OCI-LY3 (cell line): ENCODE measurements around the gene SMPX.

Experiments used
- H2AFZ ChIP-seq: fragments of 200-600, 300-600 bp; shearing (Covaris generic); 2 replicates; pipeline ENCODE4 v1.6.0; 2014; ENCODE audit warnings: antibody characterized with exemption, low read depth, low read length
- H3K27ac ChIP-seq: fragments of 200-600, 300-600 bp; sonication (generic); 2 replicates; pipeline ENCODE4 v1.5.1; 2014; ENCODE audit warnings: mild to moderate bottlenecking, low read length, moderate library complexity, mixed read lengths
- H3K27me3 ChIP-seq: fragments of 200-600, 300-600 bp; sonication (generic); 2 replicates; pipeline ENCODE4 v1.6.1; 2014; ENCODE audit warnings: low read depth, low read length, mixed read lengths
- H3K36me3 ChIP-seq: fragments of 200-600, 300-600 bp; sonication (generic); replicated peaks from 2 replicates; pipeline ENCODE3; 2014; ENCODE audit warnings: low read depth, low read length, mixed read lengths
- H3K4me1 ChIP-seq: fragments of 300-600, 200-600 bp; sonication (generic); 2 replicates; pipeline ENCODE4 v1.6.1; 2014; ENCODE audit warnings: low read length, mixed read lengths
- H3K4me2 ChIP-seq: fragments of 200-600, 300-600 bp; sonication (generic); 2 replicates; pipeline ENCODE4 v1.6.1; 2014; ENCODE audit warnings: low read length, mixed read lengths
- H3K4me3 ChIP-seq: fragments of 300-600, 200-600 bp; sonication (generic); 2 replicates; pipeline ENCODE4 v1.5.1; 2014; ENCODE audit warnings: antibody characterized with exemption, mild to moderate bottlenecking, low read length, moderate library complexity
- H3K79me2 ChIP-seq: fragments of 300-600, 200-600 bp; shearing (Covaris generic); 2 replicates; pipeline ENCODE4 v1.6.1; 2014; ENCODE audit warnings: mild to moderate bottlenecking, low read length, mixed read lengths
- H3K9ac ChIP-seq: fragments of 300-600, 200-600 bp; shearing (Covaris generic); 2 replicates; pipeline ENCODE4 v1.6.0; 2014; ENCODE audit warnings: mild to moderate bottlenecking, low read length, moderate library complexity
- H3K9me3 ChIP-seq: fragments of 200-600, 300-600 bp; shearing (Covaris generic); 2 replicates; pipeline ENCODE4 v1.6.1; 2014; ENCODE audit warnings: low read length, mixed read lengths; ENCODE audit not compliant: insufficient read depth
- H4K20me1 ChIP-seq: fragments of 200-600, 300-600 bp; sonication (generic); 2 replicates; pipeline ENCODE4 v1.6.1; 2016; ENCODE audit warnings: low read length, mixed read lengths; ENCODE audit not compliant: insufficient read depth
- CTCF ChIP-seq: fragments of 200-600, 300-600 bp; sonication (generic); IDR thresholded peaks from 2 replicates; pipeline ENCODE4 v1.5.1; 2014; ENCODE audit warnings: antibody characterized with exemption, low read length, low read depth
- EZH2phosphoT487 ChIP-seq: fragments of 200-600 bp; shearing (Covaris generic); IDR thresholded peaks from 2 replicates; pipeline ENCODE4 v1.6.1; 2018; ENCODE audit warnings: antibody characterized with exemption, mixed run types, low read depth

Gene SMPX

GRCh38 chrX:21756785-21757529, 959 bp downstream of the SMPX start:
- H3K27ac ChIP-seq: no peak overlapping the region

GRCh38 chrX:21749924-21750323, 8.0 kb downstream of the SMPX start:
- no peaks in the 10 kb centered on the region for H3K9me3 ChIP-seq
- no peak for TF ChIP-seq EZH2phosphoT487
- TF ChIP-seq CTCF: no peak
- no peak overlapping the region for H2AFZ ChIP-seq
- no peaks in the 10 kb centered on the region for H3K79me2 ChIP-seq
- H3K4me1 ChIP-seq: no peaks in the 10 kb centered on the region
- no peak overlapping the region for H3K4me2 ChIP-seq
- no peak overlapping the region for H3K27ac ChIP-seq
- H3K36me3 ChIP-seq: no peaks in the 10 kb centered on the region
- H3K9ac ChIP-seq: no peak overlapping the region
- peaks cover 21% of the 10 kb centered on the region for H3K27me3 ChIP-seq
- no peak overlapping the region for H3K4me3 ChIP-seq
- no peaks in the 10 kb centered on the region for H4K20me1 ChIP-seq

More at GRCh38 chrX:21756785-21757529, 959 bp downstream of the SMPX start:
- Histone ChIP-seq H3K4me1 (no peaks in the 10 kb centered on the region), H3K36me3 (no peaks in the 10 kb centered on the region), H3K4me3 (no peak overlapping the region), H3K79me2 (no peaks in the 10 kb centered on the region), H3K9me3 (no peaks in the 10 kb centered on the region), H2AFZ (no peak overlapping the region), H3K9ac (no peak overlapping the region), H4K20me1 (no peaks in the 10 kb centered on the region), H3K27me3 (no peaks in the 10 kb centered on the region), H3K4me2 (no peak overlapping the region)
- no peak for TF ChIP-seq CTCF
- TF ChIP-seq EZH2phosphoT487: no peak

- Histone ChIP-seq H2AFZ (no peak overlapping the region), H3K27ac (no peak overlapping the region), H3K4me1 (no peaks in the 10 kb centered on the region), H3K27me3 (peaks cover 21% of the 10 kb centered on the region), H3K4me2 (no peak overlapping the region), H3K36me3 (no peaks in the 10 kb centered on the region), H3K79me2 (no peaks in the 10 kb centered on the region), H3K4me3 (no peak overlapping the region), H3K9ac (no peak overlapping the region), H4K20me1 (no peaks in the 10 kb centered on the region), H3K9me3 (no peaks in the 10 kb centered on the region)
- TF ChIP-seq EZH2phosphoT487 (no peak), CTCF (no peak)
Measured at GRCh38 chrX:21748235-21748634, 9.7 kb downstream of the SMPX start.

- Histone ChIP-seq H3K27me3 (peaks cover 21% of the 10 kb centered on the region), H3K4me2 (no peak overlapping the region), H3K9me3 (no peaks in the 10 kb centered on the region), H3K36me3 (no peaks in the 10 kb centered on the region), H2AFZ (no peak overlapping the region), H3K27ac (no peak overlapping the region), H4K20me1 (no peaks in the 10 kb centered on the region), H3K9ac (no peak overlapping the region), H3K4me1 (no peaks in the 10 kb centered on the region), H3K79me2 (no peaks in the 10 kb centered on the region), H3K4me3 (no peak overlapping the region)
- TF ChIP-seq EZH2phosphoT487: no peak
- TF ChIP-seq CTCF: no peak
Measured at GRCh38 chrX:21747558-21747957, 10.4 kb downstream of the SMPX start.
